Neural crest cell (in vitro differentiated cells): ENCODE measurements around the gene TASOR2. TPM values are rescaled to one million over a fixed set of nuclear protein-coding genes. Genes with fewer than 3 reads are reported as not detected.
A peak's percentile ranks its signal among the peaks of the same experiment; 100 is the strongest.

Source experiments
- DNase-seq: peaks from one replicate; pipeline ENCODE4 v3.0.0; 2021; ENCODE audit warnings: low read depth, mixed read lengths, low spot score
- H3K27ac Mint-ChIP-seq: one replicate; pipeline ENCODE4 v1.8.0; 2021; ENCODE audit warnings: mild to moderate bottlenecking, mixed read lengths; ENCODE audit not compliant: unreplicated experiment
- H3K27me3 Mint-ChIP-seq: 2 replicates; pipeline ENCODE4 v1.8.0; 2021; ENCODE audit warnings: low read depth, mild to moderate bottlenecking, mixed read lengths
- H3K36me3 Mint-ChIP-seq: 2 replicates; pipeline ENCODE4 v1.8.0; 2021; ENCODE audit warnings: low read depth, mild to moderate bottlenecking, mixed read lengths
- H3K4me1 Mint-ChIP-seq: 2 replicates; pipeline ENCODE4 v1.8.0; 2021; ENCODE audit warnings: mixed read lengths
- H3K4me3 Mint-ChIP-seq: one replicate; pipeline ENCODE4 v1.8.0; 2021; ENCODE audit warnings: mild to moderate bottlenecking, mixed read lengths
- H3K9me3 Mint-ChIP-seq: 2 replicates; pipeline ENCODE4 v1.8.0; 2021; ENCODE audit warnings: mixed read lengths
- total RNA-seq: library from RNA; stranded (reverse); gene quantifications from 2 replicates; pipeline ENCODE4 v1.2.1, GENCODE V29; 2021
- TF ChIP-seq, protein P1 (sequence below): fragments of 200-600 bp; sonication (generic); conservative IDR thresholded peaks from 2 replicates; pipeline ENCODE4 v1.5.0; 2021; ENCODE audit warnings: antibody characterized with exemption, mild to moderate bottlenecking

Gene TASOR2
- total RNA-seq, 1 donor from 2014 or later: 49.1 TPM

DNA sequence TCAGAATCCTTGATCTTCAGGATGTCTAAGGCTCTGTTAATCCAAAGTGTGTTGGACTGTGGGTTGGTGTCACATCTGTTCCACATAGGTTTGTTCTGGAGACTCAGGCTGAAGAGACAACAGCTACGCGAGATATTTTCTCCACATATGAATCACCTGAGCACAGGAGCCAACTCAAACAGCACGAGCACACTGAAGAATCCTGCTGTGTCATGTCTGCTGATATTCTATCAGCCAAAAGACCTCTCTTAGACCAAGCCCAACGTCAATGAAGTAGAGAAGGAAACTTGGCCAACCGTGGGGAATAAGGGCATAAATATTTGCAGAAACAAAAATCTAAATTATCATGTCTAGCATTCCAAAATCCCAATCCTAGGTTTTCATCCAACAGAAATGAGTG is 2.7 kb upstream of the TASOR2 start:
- DNase-seq: no peak
- Mint-ChIP-seq H3K4me3 (peak overlapping the region; percentile 39), H3K27ac (no peak overlapping the region), H3K36me3 (peaks cover 5% of the 10 kb centered on the region), H3K4me1 (peaks cover 20% of the 10 kb centered on the region), H3K27me3 (peaks cover 52% of the 10 kb centered on the region), H3K9me3 (peaks cover 5% of the 10 kb centered on the region)
- TF ChIP-seq, protein P1, sequence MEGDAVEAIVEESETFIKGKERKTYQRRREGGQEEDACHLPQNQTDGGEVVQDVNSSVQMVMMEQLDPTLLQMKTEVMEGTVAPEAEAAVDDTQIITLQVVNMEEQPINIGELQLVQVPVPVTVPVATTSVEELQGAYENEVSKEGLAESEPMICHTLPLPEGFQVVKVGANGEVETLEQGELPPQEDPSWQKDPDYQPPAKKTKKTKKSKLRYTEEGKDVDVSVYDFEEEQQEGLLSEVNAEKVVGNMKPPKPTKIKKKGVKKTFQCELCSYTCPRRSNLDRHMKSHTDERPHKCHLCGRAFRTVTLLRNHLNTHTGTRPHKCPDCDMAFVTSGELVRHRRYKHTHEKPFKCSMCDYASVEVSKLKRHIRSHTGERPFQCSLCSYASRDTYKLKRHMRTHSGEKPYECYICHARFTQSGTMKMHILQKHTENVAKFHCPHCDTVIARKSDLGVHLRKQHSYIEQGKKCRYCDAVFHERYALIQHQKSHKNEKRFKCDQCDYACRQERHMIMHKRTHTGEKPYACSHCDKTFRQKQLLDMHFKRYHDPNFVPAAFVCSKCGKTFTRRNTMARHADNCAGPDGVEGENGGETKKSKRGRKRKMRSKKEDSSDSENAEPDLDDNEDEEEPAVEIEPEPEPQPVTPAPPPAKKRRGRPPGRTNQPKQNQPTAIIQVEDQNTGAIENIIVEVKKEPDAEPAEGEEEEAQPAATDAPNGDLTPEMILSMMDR: no peak

DNA sequence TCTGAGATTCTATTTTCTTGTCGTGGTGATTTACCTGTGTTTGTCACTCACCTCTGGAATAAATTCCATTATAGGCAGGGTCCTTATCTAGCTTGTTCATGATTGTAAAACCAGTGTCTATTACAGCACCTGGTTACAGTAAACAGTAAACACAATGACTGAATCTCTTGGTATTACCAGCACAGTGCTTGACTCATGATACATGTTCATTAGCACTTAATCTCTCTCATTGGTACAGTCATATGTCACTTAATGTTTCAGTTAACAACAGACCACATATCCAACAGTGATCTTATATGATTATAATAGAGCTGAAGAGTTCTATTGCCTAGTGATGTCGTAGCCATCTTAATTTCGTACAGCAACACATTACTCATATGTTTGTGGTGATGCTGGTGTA is 1.6 kb upstream of the TASOR2 start:
- Mint-ChIP-seq H3K4me3 (no peak overlapping the region), H3K4me1 (peaks cover 20% of the 10 kb centered on the region)

DNA sequence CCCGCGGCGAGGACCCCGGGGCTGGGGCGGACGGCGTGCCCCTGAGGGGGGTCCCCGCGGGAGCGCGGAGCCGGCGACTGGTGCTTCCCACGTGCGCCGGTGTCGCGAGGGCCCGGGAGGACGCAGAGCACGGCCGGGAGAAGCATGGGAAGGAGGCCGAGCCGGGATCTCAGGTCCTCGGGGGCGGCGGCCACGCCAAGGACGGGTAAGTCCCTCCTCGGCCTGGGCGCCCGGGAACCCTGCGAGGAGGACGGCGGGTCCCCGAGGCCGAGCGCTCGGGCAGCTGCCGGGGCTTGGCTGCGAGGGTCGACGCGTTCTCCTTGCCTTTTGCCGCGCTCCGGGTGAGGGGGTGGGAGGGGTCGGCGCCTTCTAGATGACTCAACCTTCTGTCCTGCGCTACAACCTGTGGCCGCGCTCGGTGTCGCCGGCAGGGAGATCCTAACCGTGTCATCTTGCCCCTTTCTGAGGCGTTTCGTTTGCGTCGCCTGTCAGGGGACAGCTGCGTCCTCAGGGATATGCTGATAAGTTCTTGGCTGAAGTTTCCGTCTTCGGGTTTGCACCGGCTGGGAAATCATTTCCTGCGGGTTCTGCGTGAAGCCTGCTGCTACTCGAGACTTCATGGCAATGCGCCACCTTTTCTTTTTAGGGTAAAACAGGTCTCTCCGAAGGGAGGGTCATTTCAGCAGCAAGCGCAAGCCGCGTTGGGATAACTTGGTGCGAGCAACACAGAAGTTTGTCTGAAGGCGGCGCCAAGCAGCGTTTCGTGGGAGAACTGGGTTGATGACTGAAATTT is 529 bp downstream of the TASOR2 start:
- peak overlapping the region; percentile 93 for H3K4me3 Mint-ChIP-seq

More for the DNA sequence above, 1.6 kb upstream of the TASOR2 start:
- H3K27ac Mint-ChIP-seq: no peak overlapping the region
- H3K36me3 Mint-ChIP-seq: peaks cover 5% of the 10 kb centered on the region
- peaks cover 5% of the 10 kb centered on the region for H3K9me3 Mint-ChIP-seq
- H3K27me3 Mint-ChIP-seq: peaks cover 46% of the 10 kb centered on the region
- DNase-seq: no peak
- TF ChIP-seq, protein P1: no peak

DNA sequence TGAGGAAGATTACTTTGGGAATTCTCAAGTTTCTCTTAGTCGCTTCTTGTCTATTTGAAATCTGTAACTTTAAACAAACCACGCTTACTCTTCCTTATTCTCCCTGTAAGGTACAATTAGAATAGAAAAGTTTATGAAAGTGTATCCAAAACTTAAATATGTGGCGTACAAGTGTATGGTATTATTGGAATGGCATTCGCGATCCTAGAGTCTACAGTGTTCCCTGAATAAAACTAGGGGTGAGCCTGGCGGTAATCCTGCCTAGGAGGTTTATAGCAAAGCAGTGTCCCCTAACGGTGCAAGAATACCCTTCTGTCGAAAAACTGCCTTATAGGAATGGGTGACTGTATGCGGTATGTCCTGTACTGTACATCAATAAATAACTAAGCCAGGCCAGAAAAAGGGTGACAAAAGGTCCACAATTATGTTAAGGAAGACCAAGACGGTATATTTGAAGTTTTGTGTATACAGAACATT is 1.2 kb downstream of the TASOR2 start:
- Mint-ChIP-seq H3K4me3 (peak overlapping the region; percentile 93), H3K4me1 (peaks cover 20% of the 10 kb centered on the region), H3K36me3 (peaks cover 5% of the 10 kb centered on the region), H3K27ac (no peak overlapping the region), H3K9me3 (peaks cover 5% of the 10 kb centered on the region), H3K27me3 (peaks cover 23% of the 10 kb centered on the region)
- TF ChIP-seq, protein P1: no peak
- no peak for DNase-seq

More for the DNA sequence above, 529 bp downstream of the TASOR2 start:
- Mint-ChIP-seq H3K36me3 (peaks cover 5% of the 10 kb centered on the region), H3K9me3 (peaks cover 5% of the 10 kb centered on the region), H3K27ac (peak overlapping the region; percentile 88), H3K27me3 (peaks cover 25% of the 10 kb centered on the region), H3K4me1 (peaks cover 20% of the 10 kb centered on the region)
- TF ChIP-seq, protein P1: peak; percentile 60
- DNase-seq: peak; percentile 52

DNA sequence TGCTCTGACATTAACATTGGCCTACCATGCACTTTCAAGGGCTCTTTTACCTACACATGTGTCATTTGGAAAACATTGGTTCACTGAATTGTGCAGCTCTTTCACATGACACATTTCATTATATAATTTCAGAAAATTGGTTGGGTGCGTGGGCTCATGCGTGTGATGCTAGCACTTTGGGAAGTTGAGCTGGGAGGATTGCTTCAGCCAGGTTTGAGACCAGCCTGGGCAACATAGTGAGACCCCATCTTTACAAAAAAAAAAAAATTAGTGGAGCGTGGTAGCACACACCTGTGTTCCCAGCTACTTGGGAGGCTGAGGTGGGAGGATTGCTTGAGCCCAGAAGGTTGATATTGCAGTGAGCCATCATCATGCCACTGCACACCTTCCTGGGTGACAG is 3.9 kb downstream of the TASOR2 start:
- DNase-seq: no peak
- Mint-ChIP-seq H3K36me3 (peaks cover 5% of the 10 kb centered on the region), H3K27me3 (peaks cover 3% of the 10 kb centered on the region), H3K27ac (no peak overlapping the region), H3K9me3 (peaks cover 5% of the 10 kb centered on the region), H3K4me1 (peaks cover 41% of the 10 kb centered on the region), H3K4me3 (peak overlapping the region; percentile 13)
- TF ChIP-seq, protein P1: no peak
